ENCODE data around the gene SLC25A45.

The SLC25A45 gene, protein sequence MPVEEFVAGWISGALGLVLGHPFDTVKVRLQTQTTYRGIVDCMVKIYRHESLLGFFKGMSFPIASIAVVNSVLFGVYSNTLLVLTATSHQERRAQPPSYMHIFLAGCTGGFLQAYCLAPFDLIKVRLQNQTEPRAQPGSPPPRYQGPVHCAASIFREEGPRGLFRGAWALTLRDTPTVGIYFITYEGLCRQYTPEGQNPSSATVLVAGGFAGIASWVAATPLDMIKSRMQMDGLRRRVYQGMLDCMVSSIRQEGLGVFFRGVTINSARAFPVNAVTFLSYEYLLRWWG

DNA sequence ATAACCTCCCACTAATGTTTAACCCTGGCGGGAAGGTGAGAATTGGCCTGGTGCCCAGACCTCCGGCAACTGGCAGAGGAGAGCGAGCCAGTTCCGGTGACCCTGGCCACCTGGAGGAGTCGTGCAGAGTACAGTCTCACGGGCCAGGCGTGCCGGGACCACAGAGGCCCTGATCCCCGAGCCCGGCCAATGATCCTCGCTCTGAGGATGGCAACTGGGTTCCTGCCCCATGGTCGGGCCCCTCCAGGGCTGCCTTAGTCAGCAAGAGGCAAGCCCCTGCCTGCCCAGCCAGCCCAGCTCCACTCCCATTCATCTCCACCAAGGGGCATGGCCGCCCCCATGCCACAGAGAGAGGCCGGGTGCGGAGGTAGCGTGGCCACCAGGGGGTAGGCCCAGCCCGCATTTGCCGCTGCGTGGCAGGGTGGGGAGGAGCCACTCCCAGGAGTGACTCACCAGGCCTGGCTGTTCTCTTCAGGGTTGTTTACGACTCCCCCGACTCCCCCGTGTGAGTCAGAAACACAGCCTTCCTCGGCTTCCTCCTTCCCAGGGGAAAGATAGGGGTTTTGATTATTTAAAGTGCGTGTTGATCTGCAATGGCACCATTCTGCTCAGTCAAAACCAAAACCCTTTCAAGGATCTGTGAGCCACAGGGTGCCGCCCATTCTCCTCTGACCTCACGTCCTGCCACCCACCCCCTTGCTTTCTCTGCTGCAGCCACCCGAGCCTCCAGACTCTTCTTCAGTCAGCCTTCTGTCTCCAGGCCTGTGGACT, at the start of gene SLC25A45:
Gene SLC25A45, minus strand, starts transcription at position 614 of the 771 bp plus-strand sequence. CDS start 695 bp downstream, outside the sequence.
- peak; percentile 85 to 89 for DNase-seq (ENCODE audit: low read depth in 2 of 2)

DNA sequence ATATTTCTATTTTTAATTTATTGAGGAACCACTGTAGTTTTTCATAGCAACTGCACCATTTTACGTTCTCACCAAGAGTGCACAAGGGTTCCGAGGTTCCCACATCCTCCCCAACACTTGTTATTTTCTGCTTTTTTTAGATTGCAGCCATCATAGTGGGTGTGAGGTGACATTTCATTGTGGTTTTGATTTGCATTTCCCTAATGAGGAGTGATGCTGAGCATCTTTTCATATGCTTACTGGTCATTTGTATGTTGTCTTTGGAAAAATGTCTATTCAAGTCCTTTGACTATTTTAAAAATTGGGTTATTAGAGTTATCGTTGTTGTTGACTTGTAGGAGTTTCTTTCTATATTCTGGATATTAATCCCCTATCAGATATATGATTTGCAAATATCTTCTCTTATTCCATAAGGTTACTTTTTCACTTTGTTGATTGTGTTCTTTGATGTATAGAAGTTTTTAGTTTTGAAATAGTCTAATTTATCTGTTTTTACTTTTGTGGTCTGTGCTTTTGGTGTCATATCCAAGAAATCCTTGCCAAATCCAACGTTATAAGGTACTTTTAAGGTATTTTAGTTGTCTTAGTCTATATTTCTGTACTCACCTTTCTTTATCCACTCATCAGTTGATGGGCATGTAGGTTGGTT, 49.1 kb upstream of the SLC25A45 start:
- DNase-seq (ENCODE audit: low read depth in 2 of 2), result no peak

DNA sequence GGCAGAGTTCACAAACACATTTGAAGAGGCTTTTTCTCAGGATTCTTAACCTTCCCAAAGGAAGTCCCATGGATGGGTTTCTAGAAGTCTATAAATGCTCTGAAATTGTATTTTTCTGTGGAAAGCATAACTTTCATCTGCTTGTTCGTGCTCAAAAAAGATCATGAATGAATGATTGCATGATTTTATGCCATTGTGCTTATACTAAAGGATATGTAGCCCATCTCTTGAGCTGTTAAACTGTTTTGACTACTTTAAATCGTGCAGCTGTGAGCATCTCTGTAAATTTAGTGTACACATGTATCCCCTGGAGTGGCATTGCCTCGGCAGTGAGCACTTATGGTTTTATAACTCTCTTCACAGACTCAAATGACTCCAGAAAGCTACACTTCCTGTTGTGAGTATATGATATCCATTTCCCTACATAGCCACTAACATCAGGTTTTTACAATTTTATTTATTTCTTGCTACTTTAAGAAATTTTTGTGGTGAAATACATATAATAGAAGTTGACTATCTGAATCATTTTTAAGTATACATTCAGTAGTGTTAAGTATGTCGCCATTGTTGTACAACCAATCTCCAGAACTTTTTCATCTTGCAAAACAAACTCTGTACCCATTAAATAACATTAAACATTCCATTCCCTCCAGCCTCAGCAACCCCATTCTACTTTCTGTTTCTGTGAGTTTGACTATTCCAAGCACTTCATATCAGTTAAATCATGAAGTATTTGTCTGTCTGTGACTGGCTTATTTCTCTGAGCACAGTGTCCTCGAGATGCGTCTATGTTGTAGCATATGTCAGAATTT, 48.2 kb upstream of the SLC25A45 start:
- no peak for DNase-seq (ENCODE audit: low read depth in 2 of 2)

DNA sequence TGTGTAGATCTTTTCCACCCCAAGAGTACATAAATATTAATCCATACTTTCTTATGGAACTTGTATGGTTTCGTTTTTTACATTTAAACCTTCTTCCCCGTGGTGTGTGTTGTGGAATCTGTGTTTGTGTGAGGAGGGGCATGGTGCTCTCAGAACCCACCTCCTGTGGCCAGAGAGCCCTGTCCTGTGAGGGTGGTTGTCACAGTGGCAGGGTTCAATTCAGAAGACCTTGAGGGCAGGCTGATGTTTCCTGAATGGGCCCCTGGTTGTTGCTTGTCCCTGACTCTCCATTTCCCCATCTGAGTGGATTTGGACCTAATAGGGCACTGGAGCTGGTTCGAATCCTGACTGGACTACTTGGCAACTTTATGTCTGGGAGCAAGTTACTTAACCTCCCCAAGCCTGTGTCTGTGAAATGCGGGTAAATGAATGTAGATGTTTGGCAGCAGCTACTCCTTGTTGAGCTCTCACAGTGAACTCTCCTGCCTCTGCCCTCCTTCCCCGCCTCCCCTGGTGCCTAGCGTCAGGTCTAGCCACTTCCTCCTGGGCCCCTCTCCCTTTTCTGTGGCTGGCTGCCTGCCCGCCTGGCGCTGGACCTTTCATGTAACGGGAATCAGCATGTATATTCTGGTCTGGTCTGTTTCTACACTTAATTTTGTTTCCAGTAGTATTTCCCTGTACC, 47.4 kb upstream of the SLC25A45 start:
- no peak for DNase-seq (ENCODE audit: low read depth in 2 of 2)

GRCh38 chr11:65429068-65429681, 46.7 kb upstream of the SLC25A45 start:
- no peak for DNase-seq (ENCODE audit: low read depth in 2 of 2)

- no peak for DNase-seq (ENCODE audit: low read depth in 2 of 2)
These were observed 46.2 kb upstream of the SLC25A45 start for GRCh38 chr11:65428578-65429067.

GRCh38 chr11:65427691-65428577, 45.5 kb upstream of the SLC25A45 start:
- no peak for DNase-seq (ENCODE audit: low read depth in 2 of 2)

DNA sequence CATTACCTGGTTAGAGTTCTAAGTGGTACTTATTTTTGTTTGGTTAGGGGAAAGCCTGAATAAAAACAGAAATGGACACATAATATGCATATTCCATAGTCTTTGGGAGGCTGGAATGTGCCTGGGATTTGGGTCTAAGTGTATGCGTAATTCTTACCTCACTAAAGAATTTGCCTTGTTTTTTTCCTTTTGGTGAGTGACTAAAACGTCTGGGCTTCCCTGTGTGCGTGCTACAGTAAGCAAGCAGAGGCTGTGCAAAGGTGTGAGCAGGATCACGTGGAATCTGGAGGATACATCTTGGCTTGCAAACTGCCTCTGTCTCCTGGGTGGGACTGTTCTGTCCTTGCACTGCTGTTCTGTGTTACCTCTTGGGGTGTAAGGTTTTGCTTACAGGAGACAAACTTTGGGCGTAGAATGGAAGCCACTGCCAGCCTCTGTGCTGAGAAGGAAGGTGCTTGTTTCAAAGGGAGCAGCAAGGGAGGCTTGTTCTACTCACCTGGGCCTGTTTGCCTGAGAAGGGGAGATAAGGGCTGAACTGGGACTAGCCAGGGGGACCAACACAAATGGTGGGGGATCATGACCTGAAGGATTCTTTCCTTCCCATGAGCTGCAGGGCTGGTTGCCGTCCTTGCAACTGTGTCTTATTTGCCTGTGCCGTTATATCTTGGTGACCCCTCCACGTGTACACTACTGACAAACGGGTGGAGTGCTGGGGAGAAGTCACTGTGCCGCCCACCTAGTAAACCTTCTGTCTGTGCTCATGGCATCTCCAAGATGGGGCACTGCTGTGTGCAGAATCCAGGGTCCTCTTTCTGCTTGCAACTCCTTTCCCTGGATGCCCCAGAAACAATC, 44.6 kb upstream of the SLC25A45 start:
- no peak for DNase-seq (ENCODE audit: low read depth in 2 of 2)

- no peak for DNase-seq (ENCODE audit: low read depth in 2 of 2)
These were observed 43.8 kb upstream of the SLC25A45 start for GRCh38 chr11:65425971-65426838.

DNA sequence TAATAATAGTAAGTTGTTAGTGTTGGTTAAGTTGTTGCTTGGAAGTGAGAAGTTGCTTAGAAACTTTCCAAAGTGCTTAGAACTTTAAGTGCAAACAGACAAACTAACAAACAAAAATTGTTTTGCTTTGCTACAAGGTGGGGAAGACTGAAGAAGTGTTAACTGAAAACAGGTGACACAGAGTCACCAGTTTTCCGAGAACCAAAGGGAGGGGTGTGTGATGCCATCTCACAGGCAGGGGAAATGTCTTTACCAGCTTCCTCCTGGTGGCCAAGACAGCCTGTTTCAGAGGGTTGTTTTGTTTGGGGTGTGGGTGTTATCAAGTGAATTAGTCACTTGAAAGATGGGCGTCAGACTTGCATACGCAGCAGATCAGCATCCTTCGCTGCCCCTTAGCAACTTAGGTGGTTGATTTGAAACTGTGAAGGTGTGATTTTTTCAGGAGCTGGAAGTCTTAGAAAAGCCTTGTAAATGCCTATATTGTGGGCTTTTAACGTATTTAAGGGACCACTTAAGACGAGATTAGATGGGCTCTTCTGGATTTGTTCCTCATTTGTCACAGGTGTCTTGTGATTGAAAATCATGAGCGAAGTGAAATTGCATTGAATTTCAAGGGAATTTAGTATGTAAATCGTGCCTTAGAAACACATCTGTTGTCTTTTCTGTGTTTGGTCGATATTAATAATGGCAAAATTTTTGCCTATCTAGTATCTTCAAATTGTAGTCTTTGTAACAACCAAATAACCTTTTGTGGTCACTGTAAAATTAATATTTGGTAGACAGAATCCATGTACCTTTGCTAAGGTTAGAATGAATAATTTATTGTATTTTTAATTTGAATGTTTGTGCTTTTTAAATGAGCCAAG, 42.9 kb upstream of the SLC25A45 start:
- peak; percentile 58 to 87 for DNase-seq (ENCODE audit: low read depth in 2 of 2)

- no peak for DNase-seq (ENCODE audit: low read depth in 2 of 2)
These were observed 42.0 kb upstream of the SLC25A45 start for GRCh38 chr11:65424205-65425104.

DNA sequence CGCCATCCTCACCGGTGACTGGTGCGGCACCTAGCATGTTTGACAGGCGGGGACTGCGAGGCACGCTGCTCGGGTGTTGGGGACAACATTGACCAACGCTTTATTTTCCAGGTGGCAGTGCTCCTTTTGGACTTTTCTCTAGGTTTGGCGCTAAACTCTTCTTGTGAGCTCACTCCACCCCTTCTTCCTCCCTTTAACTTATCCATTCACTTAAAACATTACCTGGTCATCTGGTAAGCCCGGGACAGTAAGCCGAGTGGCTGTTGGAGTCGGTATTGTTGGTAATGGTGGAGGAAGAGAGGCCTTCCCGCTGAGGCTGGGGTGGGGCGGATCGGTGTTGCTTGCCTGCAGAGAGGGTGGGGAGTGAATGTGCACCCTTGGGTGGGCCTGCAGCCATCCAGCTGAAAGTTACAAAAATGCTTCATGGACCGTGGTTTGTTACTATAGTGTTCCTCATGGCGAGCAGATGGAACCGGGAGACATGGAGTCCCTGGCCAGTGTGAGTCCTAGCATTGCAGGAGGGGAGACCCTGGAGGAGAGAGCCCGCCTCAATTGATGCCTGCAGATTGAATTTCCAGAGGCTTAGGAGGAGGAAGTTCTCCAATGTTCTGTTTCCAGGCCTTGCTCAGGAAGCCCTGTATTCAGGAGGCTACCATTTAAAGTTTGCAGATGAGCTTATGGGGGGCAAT, 41.2 kb upstream of the SLC25A45 start:
- DNase-seq (ENCODE audit: low read depth in 2 of 2), result no peak

GRCh38 chr11:65422633-65423515, 40.4 kb upstream of the SLC25A45 start, which contains the start of gene NEAT1:
Gene NEAT1, plus strand, starts transcription at chr11:65422798.
- DNase-seq (ENCODE audit: low read depth in 2 of 2), result peak; percentile 75 to 81
